Osteoblast (primary cell): Measurements from ENCODE around the gene LCE2A. TPM values are rescaled to one million over a fixed set of nuclear protein-coding genes. Genes with fewer than 3 reads are reported as not detected.

ENCODE experiments used
- DNase-seq: peaks from one replicate; pipeline ENCODE4 v3.0.0; 2011; ENCODE audit warnings: low spot score, mixed read lengths; ENCODE audit not compliant: insufficient read length; ENCODE audit errors: missing footprints
- H2AFZ ChIP-seq: 2 replicates; pipeline ENCODE4 v1.6.0; 2011; ENCODE audit warnings: mild to moderate bottlenecking, low read length
- H3K27ac ChIP-seq: 2 replicates; pipeline ENCODE4 v1.5.1; 2011; ENCODE audit warnings: mild to moderate bottlenecking, low read depth, low read length, moderate library complexity
- H3K27me3 ChIP-seq: 2 replicates; pipeline ENCODE4 v1.6.0; 2012; ENCODE audit warnings: mild to moderate bottlenecking, control low read depth, inconsistent platforms, low read length, moderate library complexity; ENCODE audit not compliant: insufficient read depth
- H3K36me3 ChIP-seq: 2 replicates; pipeline ENCODE4 v1.5.1; 2011; ENCODE audit warnings: mild to moderate bottlenecking, low read length, control low read depth, moderate library complexity; ENCODE audit not compliant: insufficient read depth
- H3K4me1 ChIP-seq: 2 replicates; pipeline ENCODE4 v1.5.1; 2011; ENCODE audit warnings: mild to moderate bottlenecking, low read length, control low read depth, moderate library complexity; ENCODE audit not compliant: insufficient read depth
- H3K4me2 ChIP-seq: 2 replicates; pipeline ENCODE4 v1.6.0; 2011; ENCODE audit warnings: mild to moderate bottlenecking, low read length; ENCODE audit not compliant: insufficient read depth
- H3K4me3 ChIP-seq: fragments of 200-600 bp; sonication (generic); 3 replicates; pipeline ENCODE4 v1.5.1; 2012; ENCODE audit warnings: mild to moderate bottlenecking, low read length, inconsistent platforms; ENCODE audit not compliant: insufficient read depth
- H3K79me2 ChIP-seq: 2 replicates; pipeline ENCODE4 v1.6.0; 2012; ENCODE audit warnings: mild to moderate bottlenecking, low read length, control low read depth, inconsistent platforms; ENCODE audit not compliant: insufficient read depth
- H3K9me3 ChIP-seq: 2 replicates; pipeline ENCODE4 v1.5.1; 2011; ENCODE audit warnings: low read depth, low read length, control low read depth
- H4K20me1 ChIP-seq: 2 replicates; pipeline ENCODE4 v1.6.0; 2012; ENCODE audit warnings: mild to moderate bottlenecking, low read length, control low read depth; ENCODE audit not compliant: insufficient read depth
- CTCF ChIP-seq: IDR thresholded peaks from 2 replicates; pipeline ENCODE4 v1.5.1; 2011; ENCODE audit warnings: mild to moderate bottlenecking, low read depth, low read length, moderate library complexity; ENCODE audit errors: extremely low read depth
- total RNA-seq: library from RNA; depleted of rRNA; stranded (reverse); fragments of >200 nt; gene quantifications from 2 replicates; pipeline ENCODE4 v1.2.3, GENCODE V29; 2012

The LCE2A gene
- total RNA-seq, 1 donor: not detected

GRCh38 chr1:152707860-152708259 lies 9.7 kb downstream of the LCE2A start, which contains the start of gene LCE4A:
TSS of gene LCE4A (plus strand) at chr1:152708160. CDS start at chr1:152709076, 916 bp downstream.
- TF ChIP-seq CTCF: no peak
- no peaks in the 10 kb centered on the region for H3K79me2 ChIP-seq
- no peak within 1 kb of the TSS for H3K4me3 ChIP-seq
- DNase-seq: no peak
- no peak within 1 kb of the TSS for H3K4me2 ChIP-seq
- H3K27ac ChIP-seq: no peak within 1 kb of the TSS
- H3K9me3 ChIP-seq: no peaks in the 10 kb centered on the region
- H4K20me1 ChIP-seq: no peaks in the 10 kb centered on the region
- H3K36me3 ChIP-seq: no peaks in the 10 kb centered on the region
- H3K27me3 ChIP-seq: no peaks in the 10 kb centered on the region
- H2AFZ ChIP-seq: no peak within 1 kb of the TSS
- H3K4me1 ChIP-seq: no peaks in the 10 kb centered on the region

GRCh38 chr1:152718238-152718637 lies 20.1 kb downstream of the LCE2A start:
- Histone ChIP-seq H3K4me2 (no peak overlapping the region), H3K9me3 (no peaks in the 10 kb centered on the region), H2AFZ (no peak overlapping the region), H3K4me3 (no peak overlapping the region), H3K4me1 (no peaks in the 10 kb centered on the region), H3K27me3 (no peaks in the 10 kb centered on the region), H4K20me1 (no peaks in the 10 kb centered on the region), H3K27ac (no peak overlapping the region), H3K36me3 (no peaks in the 10 kb centered on the region), H3K79me2 (no peaks in the 10 kb centered on the region)
- TF ChIP-seq CTCF: no peak
- no peak for DNase-seq

DNA sequence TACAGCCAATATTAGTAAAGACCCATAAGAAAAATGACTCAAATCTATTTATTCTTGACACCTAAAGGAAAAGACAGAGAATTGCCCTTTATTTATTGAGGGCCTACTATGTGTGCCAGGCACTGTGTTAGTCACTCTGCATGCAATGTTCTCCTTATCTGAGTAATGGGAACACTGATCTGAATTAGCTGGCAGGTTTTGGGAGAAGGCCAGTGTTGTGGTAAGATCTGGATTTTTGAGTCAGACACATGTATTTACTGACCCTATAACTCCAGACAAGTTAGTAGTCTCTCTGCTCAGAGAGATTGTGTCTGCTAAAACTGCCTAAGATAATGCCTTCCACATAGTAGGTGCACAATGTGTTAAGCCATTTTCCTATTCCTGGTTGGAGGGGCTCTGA lies 27.1 kb downstream of the LCE2A start:
- H3K36me3 ChIP-seq: no peaks in the 10 kb centered on the region
- H3K4me3 ChIP-seq: no peak overlapping the region
- no peaks in the 10 kb centered on the region for H3K27me3 ChIP-seq
- H3K4me2 ChIP-seq: no peak overlapping the region
- no peaks in the 10 kb centered on the region for H3K79me2 ChIP-seq
- DNase-seq: no peak
- no peak overlapping the region for H3K27ac ChIP-seq
- no peak overlapping the region for H2AFZ ChIP-seq
- no peak for TF ChIP-seq CTCF
- no peaks in the 10 kb centered on the region for H4K20me1 ChIP-seq
- no peaks in the 10 kb centered on the region for H3K9me3 ChIP-seq
- no peaks in the 10 kb centered on the region for H3K4me1 ChIP-seq

- TF ChIP-seq CTCF: no peak
- Histone ChIP-seq H3K9me3 (no peaks in the 10 kb centered on the region), H4K20me1 (no peaks in the 10 kb centered on the region), H3K36me3 (no peaks in the 10 kb centered on the region), H3K4me1 (no peaks in the 10 kb centered on the region), H3K4me2 (no peak overlapping the region), H2AFZ (no peak overlapping the region), H3K27me3 (no peaks in the 10 kb centered on the region), H3K79me2 (no peaks in the 10 kb centered on the region), H3K27ac (no peak overlapping the region), H3K4me3 (no peak overlapping the region)
- no peak for DNase-seq
These were observed 30.8 kb downstream of the LCE2A start for GRCh38 chr1:152728986-152729385.
